Stomach smooth muscle (tissue), 2 donors: ENCODE data around the gene RAD50.
"Not testable (repeated sequence)": the region's sequence is repeated elsewhere in the genome, so short reads cannot be mapped to it uniquely, and the experiment has no call there.

Experiments
- H3K27ac ChIP-seq: one replicate; pipeline ENCODE4 v1.7.0; 2013; ENCODE audit warnings: mild to moderate bottlenecking, low read length, inconsistent platforms
- H3K27me3 ChIP-seq, 2 donors: one replicate each; pipeline ENCODE4 v1.7.0; 2013; ENCODE audit warnings: low read length in 2 of 2; ENCODE audit not compliant: insufficient read depth in 2 of 2, control insufficient read depth in 1 of 2
- H3K36me3 ChIP-seq, 2 donors: one replicate each; pipeline ENCODE4 v1.7.0; 2013; ENCODE audit warnings: low read length in 2 of 2; ENCODE audit not compliant: control insufficient read depth in 2 of 2, insufficient read depth in 2 of 2
- H3K4me1 ChIP-seq: one replicate; pipeline ENCODE4 v1.7.0; 2013; ENCODE audit warnings: low read length; ENCODE audit not compliant: control insufficient read depth, insufficient read depth
- H3K4me3 ChIP-seq, 2 donors: one replicate each; pipeline ENCODE4 v1.7.0; 2013; ENCODE audit warnings: low read length in 2 of 2
- H3K9ac ChIP-seq, 2 donors: one replicate each; pipeline ENCODE4 v1.7.0; 2013; ENCODE audit warnings: low read length in 2 of 2, mild to moderate bottlenecking in 1 of 2
- H3K9me3 ChIP-seq, 2 donors: one replicate each; pipeline ENCODE4 v1.7.0; 2013; ENCODE audit warnings: low read length in 2 of 2; ENCODE audit not compliant: control insufficient read depth in 2 of 2
- donor health status: healthy.
- donor health status: Pancreatic carcinoma.

RAD50 gene

DNA sequence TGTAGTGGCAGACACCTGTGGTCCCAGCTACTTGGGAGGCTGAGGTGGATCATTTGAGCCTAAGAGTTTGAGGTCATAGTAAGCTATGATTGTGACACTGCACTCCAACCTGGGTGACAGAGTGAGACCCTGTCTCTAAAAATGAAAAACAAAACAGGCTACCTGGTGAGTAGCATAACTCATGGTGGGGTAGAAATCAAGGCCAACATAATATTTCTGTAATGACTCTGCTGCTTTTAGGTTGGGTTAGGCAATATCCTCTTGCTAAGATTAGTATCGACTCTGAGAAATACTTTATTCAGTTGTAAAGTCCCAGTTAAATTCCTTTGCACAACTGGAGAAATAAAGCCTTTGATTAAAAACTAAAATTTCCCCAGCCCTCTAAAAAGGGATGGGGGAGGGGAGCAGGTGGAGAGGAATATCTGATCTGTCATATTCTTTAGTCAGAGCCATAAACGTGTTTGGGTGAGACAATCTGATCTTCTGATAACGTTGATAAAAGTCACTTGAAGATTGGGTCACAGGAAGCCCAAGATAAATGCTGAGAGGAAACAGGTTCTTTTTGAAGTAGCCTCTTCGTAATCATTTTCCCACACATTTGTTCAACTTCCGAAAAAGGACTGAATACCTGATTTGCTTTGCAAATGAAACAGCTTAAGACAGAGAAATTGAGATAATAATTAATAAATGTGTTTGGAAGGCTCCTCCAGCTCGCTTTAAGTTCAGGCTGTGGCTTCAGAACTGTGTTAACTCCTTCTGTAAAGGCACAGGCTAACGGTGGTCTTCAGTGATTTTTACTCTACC, 132.0 kb downstream of the RAD50 start:
- Histone ChIP-seq H3K9me3 (no peaks in the 10 kb centered on the region), H3K4me1 (no peaks in the 10 kb centered on the region), H3K9ac (no peak overlapping the region), H3K27me3 (no peaks in the 10 kb centered on the region), H3K36me3 (no peaks in the 10 kb centered on the region), H3K27ac (no peak overlapping the region), H3K4me3 (no peak overlapping the region)

DNA sequence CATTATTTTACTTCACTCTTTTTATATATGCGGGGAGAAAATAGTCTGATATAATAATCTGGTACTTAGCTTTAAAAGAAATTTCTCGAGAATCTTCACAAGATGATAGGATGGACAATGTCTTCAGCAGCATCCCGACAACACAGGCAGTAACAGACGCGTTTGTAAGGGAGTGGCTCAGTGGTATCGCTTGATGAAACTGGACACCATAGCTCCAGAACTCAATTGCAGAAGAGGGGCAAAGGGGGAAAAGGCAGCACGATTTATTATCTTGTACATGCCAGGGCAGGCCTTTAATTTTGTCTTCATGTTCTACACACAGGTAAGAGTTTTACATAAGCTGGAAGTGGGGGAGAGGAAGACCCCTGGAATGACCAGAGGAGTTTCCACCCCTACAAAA, 132.7 kb downstream of the RAD50 start:
- H3K4me1 ChIP-seq, result no peaks in the 10 kb centered on the region
- no peaks in the 10 kb centered on the region for H3K9me3 ChIP-seq
- H3K9ac ChIP-seq, result no peak overlapping the region
- no peaks in the 10 kb centered on the region for H3K27me3 ChIP-seq
- H3K4me3 ChIP-seq, result no peak overlapping the region
- no peaks in the 10 kb centered on the region for H3K36me3 ChIP-seq
- H3K27ac ChIP-seq, result no peak overlapping the region

DNA sequence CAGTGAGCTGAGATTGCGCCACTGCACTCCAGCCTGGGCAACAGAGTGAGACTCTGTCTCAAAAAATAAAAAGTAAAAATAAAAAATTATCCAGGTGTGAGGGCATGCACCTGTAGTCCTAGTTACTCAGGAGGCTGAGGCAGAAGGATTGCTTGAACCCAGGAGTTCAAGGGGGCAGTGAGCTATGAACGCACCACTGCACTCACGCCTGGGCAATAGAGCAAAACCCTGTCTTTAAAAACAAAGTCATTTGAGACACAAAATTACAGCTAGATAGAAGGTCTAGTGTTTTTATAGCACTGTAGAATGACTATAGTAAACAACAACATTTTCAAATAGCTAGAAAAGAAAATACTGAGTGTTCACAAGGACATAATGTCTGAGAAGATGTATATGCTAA, 133.4 kb downstream of the RAD50 start:
- H3K9ac ChIP-seq, result no peak overlapping the region
- H3K9me3 ChIP-seq, result no peaks in the 10 kb centered on the region
- H3K36me3 ChIP-seq, result no peaks in the 10 kb centered on the region
- no peaks in the 10 kb centered on the region for H3K4me1 ChIP-seq
- H3K27me3 ChIP-seq, result no peaks in the 10 kb centered on the region
- no peak overlapping the region for H3K27ac ChIP-seq
- H3K4me3 ChIP-seq, result no peak overlapping the region

DNA sequence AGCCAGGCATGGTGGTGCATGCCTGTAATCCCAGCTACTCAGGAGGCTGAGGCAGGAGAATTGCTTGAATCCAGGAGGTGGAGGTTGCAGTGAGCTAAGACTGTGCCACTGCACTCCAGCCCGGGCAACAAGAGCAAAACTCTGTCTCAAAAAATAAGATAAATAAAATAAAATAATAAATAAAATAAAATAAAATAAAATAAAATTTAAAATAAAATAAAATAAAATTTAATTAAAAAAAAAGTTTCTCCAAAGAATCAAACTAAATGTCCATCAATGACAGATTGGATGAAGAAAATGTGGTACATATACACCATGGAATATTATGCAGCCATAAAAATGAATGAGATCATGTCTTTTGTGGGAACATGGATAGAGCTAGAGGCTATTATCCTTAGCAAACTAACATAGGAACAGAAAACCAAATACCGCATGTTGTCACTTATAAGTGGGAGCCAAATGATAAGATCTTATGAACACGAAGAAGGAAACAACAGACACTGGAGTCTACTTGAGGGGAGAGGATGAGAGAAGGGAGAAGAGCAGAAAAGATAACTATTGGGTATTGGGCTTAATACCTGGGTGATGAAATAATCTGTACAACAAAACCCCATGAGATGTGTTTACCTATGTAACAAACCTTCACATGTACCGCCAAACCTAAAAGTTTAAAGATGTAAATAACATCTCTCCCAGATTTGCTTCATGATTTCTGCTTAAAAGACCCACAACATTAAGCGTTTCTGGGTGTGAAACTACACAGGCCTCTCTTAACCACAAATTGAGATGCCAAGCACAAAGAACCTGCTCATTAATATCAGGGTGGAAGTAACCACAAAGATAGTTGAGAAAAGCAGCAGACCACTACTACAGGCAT, 135.2 kb downstream of the RAD50 start:
- H3K4me1 ChIP-seq, H3K9me3 ChIP-seq, H3K27me3 ChIP-seq, H3K9ac ChIP-seq, H3K36me3 ChIP-seq, H3K4me3 ChIP-seq, H3K27ac ChIP-seq: not testable (repeated sequence)

DNA sequence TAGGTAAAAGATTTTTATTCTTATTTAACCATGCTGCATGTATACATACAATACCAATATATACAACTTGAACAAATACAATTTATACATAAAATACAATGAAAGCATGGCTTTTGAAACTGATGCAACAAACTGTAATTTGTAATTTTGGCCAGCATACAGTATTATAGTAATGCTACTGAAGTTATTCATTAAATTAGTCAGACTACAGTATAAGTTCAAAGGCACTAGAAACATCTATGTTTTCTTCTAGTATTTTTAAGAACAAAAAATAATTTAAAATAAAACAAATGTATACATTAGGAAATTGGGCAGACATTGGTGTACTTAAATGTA, 135.8 kb downstream of the RAD50 start:
- H3K27me3 ChIP-seq, result no peaks in the 10 kb centered on the region
- no peak overlapping the region for H3K4me3 ChIP-seq
- no peaks in the 10 kb centered on the region for H3K36me3 ChIP-seq
- H3K27ac ChIP-seq, result no peak overlapping the region
- H3K9me3 ChIP-seq, result no peaks in the 10 kb centered on the region
- no peaks in the 10 kb centered on the region for H3K4me1 ChIP-seq
- H3K9ac ChIP-seq, result no peak overlapping the region
